Type B pancreatic cell (in vitro differentiated cells): ENCODE data around the gene NUDT4. TPM values are rescaled to one million over a fixed set of nuclear protein-coding genes. Genes with fewer than 3 reads are reported as not detected.

ENCODE experiments used
- DNase-seq: peaks from one replicate; pipeline ENCODE4 v3.0.0; 2021; ENCODE audit warnings: mixed read lengths; ENCODE audit not compliant: unreplicated experiment; ENCODE audit errors: extremely low spot score
- H3K27ac Mint-ChIP-seq: 2 replicates; pipeline ENCODE4 v1.8.0; 2021; ENCODE audit warnings: mild to moderate bottlenecking, mixed read lengths
- H3K27me3 Mint-ChIP-seq: 2 replicates; pipeline ENCODE4 v1.8.0; 2021; ENCODE audit warnings: mixed read lengths
- H3K36me3 Mint-ChIP-seq: 2 replicates; pipeline ENCODE4 v1.8.0; 2021; ENCODE audit warnings: mixed read lengths
- H3K4me1 Mint-ChIP-seq: one replicate; pipeline ENCODE4 v1.8.0; 2021; ENCODE audit warnings: mixed read lengths; ENCODE audit not compliant: unreplicated experiment
- H3K4me3 Mint-ChIP-seq: 2 replicates; pipeline ENCODE4 v1.8.0; 2021; ENCODE audit warnings: mild to moderate bottlenecking, mixed read lengths
- H3K9me3 Mint-ChIP-seq: 2 replicates; pipeline ENCODE4 v1.8.0; 2021; ENCODE audit warnings: mixed read lengths
- CTCF ChIP-seq: fragments of 200-600 bp; sonication (generic); conservative IDR thresholded peaks from 2 replicates; pipeline ENCODE4 v1.5.0; 2021; ENCODE audit warnings: antibody characterized with exemption, mild to moderate bottlenecking
- total RNA-seq: library from RNA; stranded (reverse); gene quantifications from 2 replicates; pipeline ENCODE4 v1.2.1, GENCODE V29; 2021; ENCODE audit warnings: low replicate concordance

NUDT4 gene
- total RNA-seq, 1 donor from 2014 or later, result 89.8 TPM

- H3K9me3 Mint-ChIP-seq, result no peaks in the 10 kb centered on the region
- H3K4me3 Mint-ChIP-seq, result no peak overlapping the region
- TF ChIP-seq CTCF, result no peak
- no peaks in the 10 kb centered on the region for H3K27me3 Mint-ChIP-seq
- H3K27ac Mint-ChIP-seq, result no peak overlapping the region
- H3K4me1 Mint-ChIP-seq, result no peaks in the 10 kb centered on the region
- no peak for DNase-seq
- no peaks in the 10 kb centered on the region for H3K36me3 Mint-ChIP-seq
Observed at GRCh38 chr12:93361151-93361919, 16.4 kb upstream of the NUDT4 start.

- Mint-ChIP-seq H3K4me3 (no peak overlapping the region), H3K36me3 (no peaks in the 10 kb centered on the region), H3K9me3 (no peaks in the 10 kb centered on the region), H3K27me3 (no peaks in the 10 kb centered on the region), H3K27ac (no peak overlapping the region), H3K4me1 (no peaks in the 10 kb centered on the region)
- DNase-seq, result no peak
- TF ChIP-seq CTCF, result no peak
Observed at GRCh38 chr12:93363841-93364297, 13.9 kb upstream of the NUDT4 start.

- Mint-ChIP-seq H3K36me3 (no peaks in the 10 kb centered on the region), H3K27me3 (no peaks in the 10 kb centered on the region), H3K27ac (no peak overlapping the region), H3K4me3 (no peak overlapping the region), H3K4me1 (no peaks in the 10 kb centered on the region), H3K9me3 (no peaks in the 10 kb centered on the region)
- no peak for DNase-seq
- no peak for TF ChIP-seq CTCF
Observed at GRCh38 chr12:93365616-93366405, 11.9 kb upstream of the NUDT4 start.

- H3K4me1 Mint-ChIP-seq, result no peaks in the 10 kb centered on the region
- no peak for TF ChIP-seq CTCF
- DNase-seq, result no peak
- no peaks in the 10 kb centered on the region for H3K9me3 Mint-ChIP-seq
- H3K4me3 Mint-ChIP-seq, result no peak overlapping the region
- no peak overlapping the region for H3K27ac Mint-ChIP-seq
- H3K27me3 Mint-ChIP-seq, result no peaks in the 10 kb centered on the region
- no peaks in the 10 kb centered on the region for H3K36me3 Mint-ChIP-seq
Observed at GRCh38 chr12:93366422-93366821, 11.3 kb upstream of the NUDT4 start.

- Mint-ChIP-seq H3K4me3 (no peak overlapping the region), H3K27me3 (no peaks in the 10 kb centered on the region), H3K36me3 (no peaks in the 10 kb centered on the region), H3K9me3 (no peaks in the 10 kb centered on the region), H3K27ac (no peak overlapping the region), H3K4me1 (peaks cover 6% of the 10 kb centered on the region)
- TF ChIP-seq CTCF, result no peak
- DNase-seq, result no peak
Observed at GRCh38 chr12:93368766-93369165, 9.0 kb upstream of the NUDT4 start.
